ENCODE results near the gene AMH. TPM values are rescaled to one million over a fixed set of nuclear protein-coding genes. Genes with fewer than 3 reads are reported as not detected.
A peak's percentile ranks its signal among the peaks of the same experiment; 100 is the strongest.

The AMH gene
- total RNA-seq, 1 donor from 2014 or later, result not detected

DNA sequence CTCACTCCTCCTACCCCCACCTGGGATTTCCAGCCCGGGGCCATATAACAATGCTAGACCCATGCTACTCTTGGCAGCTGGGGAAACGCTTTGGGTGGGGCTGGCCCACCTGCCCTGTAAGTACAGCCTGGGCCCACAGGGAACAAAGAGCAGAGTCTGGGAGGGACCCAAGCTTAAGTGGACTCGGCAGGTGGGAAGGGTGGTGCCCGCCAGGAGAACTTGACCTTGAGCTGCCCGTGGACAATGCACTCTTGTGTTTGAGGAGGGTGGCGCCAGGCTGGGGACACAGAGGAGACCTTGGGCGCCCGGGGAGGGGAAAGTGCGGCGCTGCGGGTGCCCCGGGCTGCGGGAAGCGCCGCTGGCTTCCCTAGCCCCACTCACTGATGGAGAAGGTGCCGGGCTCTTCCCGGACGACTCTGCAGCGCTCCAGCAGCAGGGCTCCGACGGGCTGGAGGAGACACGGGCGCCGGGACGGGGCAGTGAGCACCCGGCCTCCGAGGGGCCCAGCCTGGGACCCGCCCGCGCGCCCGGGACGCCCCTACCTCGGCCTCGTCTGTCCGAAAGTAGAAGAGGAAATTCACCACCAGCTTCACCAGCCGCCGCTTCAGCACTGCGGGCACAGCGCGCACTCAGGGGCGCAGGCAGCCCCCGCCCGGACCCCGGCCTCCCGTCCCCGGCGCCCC, 13.6 kb upstream of the AMH start:
- no peak for DNase-seq

DNA sequence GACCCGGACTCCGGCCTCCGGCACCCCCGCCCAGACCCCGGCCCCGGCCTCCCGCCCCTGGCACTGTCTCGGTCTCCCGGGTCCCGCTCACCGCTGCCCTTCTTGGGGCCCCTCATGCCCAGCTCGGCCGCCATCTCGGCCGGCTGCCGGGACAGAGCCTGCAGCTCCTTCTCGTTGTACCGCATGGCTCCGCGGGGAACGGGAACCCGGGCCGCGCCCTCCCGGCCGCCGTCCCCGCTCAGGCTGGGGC, 13.1 kb upstream of the AMH start:
- no peak for DNase-seq

DNA sequence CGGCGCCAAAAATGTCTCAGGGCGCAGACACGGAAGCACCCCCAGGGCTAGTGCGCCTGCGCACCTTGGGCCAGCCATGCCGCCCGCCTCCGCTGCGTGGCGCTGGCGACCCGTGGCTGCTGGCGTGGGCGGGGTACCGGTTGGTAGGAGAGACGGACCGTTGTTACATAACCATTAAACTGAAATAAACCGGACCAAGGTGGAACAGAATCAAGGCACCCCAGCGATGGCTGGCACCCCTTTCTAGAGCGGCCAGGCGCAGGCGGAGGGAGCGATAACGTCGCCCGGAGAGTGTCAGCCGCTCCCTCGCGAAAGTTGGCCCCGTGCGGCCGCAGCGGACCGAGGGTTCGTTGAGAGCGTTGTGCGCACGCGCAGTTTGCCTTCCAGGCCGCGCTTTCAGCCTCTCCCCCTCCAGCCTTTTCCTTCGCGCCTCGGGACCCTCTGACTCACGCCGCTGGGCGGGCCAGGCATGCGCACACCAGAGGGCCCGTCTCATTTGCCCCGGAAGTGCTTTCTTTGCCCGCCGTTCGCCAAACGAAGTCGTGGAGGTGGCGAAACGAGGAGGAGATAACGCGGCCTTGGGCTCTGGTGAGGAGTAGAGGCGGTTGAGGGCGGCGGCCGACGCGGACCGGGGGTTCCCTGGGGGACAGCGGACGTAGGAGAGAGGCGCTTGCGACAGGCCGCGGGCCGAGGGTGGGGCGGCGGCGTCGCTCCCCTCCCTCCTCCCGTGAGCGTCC, 12.6 kb upstream of the AMH start, which contains the start of the genes PLEKHJ1 and SF3A2:
TSS of gene PLEKHJ1 (minus strand) at position 16 of the 737 bp plus-strand sequence. CDS start 81 bp downstream, outside the sequence.
TSS of gene SF3A2 (plus strand) at position 511 of the 737 bp plus-strand sequence. CDS start 6,595 bp downstream, outside the sequence.
- DNase-seq, result peak; percentile 98

DNA sequence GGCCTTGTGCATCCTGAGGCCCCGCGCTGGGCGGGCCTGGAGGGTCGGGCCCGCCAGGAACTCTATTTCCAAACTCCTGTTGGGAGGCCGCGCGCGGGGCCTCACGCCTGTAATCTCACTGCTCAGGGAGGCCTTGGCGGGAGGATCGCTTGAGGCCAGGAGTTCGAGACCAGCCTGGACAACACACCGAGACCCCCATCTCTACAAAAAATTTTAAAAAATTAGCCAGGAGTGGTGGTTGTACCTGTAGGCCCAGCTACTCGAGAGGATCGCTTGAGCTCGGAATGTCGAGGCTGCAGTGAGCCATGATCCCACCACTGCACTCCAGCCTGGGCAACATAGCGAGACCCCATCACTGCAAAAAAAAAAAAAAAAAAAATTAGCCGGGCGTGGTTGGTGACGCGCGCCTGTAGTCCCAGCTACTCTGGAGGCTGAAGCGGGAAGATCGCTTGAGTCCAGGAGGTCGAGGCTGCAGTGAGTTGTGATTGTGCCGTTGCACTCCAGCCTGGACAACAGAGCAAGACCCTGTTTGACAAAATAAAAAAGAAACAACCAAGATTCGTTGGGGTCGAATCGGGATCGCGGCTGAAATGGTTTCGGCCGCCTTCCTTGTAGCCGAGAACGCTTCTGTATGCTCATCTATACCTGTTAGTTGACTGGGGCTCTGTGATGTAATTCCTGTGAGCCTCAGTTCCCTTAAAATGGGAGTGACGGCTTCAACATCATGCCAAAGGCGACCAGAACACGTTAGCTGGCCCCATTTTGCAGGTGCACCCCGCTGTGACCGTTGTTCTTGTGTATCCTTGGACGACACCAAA, 11.9 kb upstream of the AMH start:
- DNase-seq, result peak; percentile 60

DNA sequence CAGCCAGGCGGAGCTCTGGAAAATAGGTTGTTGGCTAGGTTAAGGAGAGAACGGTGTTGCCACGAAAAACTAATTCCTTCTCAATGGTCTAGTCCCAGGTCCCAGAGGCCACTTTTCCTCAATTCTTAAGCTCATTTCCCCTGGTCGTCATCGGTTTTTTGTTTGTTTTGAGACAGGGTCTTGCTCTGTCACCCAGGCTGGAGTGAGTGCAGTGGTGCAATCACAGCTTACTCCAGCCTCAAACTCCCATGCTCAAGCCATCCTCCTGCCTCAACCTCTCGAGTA, 11.3 kb upstream of the AMH start:
- DNase-seq, result no peak

DNA sequence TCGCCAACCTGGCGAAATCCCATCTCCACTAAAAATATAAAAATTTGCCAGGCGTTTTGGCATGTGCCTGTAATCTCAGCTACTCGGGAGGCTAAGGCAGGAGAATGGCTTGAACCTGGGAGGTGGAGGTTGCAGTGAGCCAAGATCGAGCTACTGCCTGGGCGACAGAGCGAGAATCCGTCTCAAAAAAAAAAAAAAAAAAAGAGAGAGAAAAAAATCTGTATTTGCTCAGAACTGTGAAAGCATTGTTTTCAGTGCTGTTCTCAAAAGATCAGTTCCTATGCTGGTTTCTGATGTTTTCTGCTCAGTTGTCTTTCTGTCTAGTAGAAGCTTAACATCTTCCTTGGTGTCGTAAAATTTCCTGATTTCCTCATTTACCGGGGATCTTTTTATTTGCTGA, 9.9 kb upstream of the AMH start:
- no peak for DNase-seq

DNA sequence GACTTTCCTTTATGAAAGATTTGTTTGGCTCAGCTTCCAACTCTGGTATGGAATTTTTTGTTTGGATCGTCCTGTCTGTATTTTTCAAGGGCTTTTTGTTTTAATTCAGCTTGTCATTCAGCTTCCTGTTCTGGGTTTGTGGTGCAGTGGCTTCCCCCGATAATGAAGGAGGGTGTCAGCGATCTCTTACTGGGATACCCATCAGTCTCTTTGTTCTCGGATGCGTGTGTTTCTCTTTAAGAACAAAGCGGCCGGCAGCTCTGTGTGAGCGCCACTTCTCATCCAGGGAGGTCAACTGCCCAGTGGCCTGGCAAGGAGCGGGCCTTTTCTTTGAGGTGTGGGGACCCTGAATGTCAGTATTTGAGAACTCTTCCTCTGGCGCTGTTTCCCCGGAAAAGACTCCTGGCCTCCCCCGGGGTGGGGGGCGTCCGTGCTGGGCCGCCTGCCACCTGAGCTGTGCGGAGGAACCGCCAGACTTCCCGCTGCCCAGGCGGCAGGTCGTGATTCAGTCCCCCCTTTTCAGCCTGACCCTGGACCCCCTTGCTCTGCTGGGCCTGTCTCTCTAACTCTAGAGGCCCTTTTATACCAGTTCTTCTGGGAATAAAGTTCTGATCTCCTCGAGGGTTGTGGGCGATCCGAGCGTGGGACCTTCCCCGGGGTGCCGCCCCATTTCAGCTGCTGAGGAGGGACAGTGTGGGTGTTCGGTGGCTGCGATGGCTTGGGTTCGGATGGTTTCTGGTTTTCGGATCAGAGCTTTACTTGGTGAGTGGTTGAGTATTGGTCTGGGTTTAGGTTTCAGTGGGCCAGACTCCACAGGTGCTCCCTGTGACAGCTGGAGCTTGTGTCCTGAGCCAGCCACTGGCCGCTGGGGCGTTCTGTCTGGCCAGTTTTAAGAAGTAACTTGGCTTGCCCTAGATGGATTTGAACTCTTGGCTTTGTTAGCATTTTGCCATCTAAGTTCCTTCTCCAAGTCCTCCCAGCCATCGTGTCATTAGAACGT, 9.1 kb upstream of the AMH start:
- DNase-seq, result no peak

DNA sequence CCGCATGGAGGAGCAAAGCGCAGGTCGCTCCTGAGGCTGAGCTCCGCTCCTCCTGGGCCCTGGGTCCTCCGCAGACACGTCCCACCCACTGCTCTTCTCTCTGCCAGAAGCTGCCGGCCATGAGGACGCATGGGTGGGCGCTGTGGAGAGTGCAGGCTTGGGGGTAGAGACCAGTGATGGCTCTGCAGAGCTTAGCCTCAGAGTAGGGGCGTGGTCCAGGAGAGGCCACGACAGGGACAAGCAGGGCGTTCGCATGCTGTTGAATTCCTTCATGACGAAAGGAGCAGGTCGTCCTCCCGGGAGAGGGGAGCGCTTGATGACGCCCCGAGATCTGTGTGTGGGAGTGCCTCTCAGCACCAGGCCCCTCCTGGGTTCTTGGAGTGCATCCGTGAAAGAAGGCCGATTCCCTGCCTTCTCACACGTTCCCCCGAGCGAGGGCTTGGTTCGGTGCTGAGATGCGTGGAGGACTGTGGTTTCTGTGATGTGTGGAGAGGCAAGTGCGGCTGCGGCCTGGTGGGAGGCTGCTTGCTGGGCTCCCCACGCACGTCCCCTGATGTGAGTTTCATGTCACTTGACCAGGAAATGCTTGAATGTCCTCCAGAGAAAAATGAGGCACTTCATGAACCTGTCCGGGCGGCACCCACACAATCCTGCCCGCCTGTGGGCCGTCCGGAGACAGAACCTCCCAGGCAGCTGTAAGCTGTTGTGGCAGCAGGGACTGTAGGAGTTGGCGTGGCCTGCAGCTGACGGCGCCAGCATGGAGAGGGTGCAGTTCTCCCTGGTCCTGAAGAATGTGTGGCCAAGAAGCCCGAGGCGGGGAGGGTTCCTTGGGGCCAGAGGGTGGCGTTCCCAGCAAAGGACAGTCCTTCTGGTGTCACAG, 8.0 kb upstream of the AMH start:
- no peak for DNase-seq

DNA sequence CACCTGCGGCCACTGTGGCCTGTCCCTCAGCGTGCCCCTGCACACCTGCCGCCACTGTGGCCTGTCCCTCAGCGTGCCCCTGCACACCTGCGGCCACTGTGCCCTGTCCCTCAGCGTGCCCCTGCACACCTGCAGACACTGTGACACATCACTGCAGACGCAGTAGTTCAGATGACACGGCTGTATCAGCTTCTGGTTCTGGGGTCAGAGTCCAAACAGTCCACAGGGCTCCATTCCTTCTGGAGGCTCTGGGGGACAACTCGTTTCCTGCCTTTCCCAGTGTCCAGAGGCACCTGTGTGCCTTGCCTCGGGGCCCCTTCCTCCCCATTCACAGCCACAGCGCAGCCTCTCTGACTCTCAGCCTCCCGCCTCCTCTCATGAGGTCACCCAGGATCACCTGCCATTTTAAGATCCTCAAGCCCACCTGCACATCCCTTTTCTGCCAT, 7.0 kb upstream of the AMH start:
- no peak for DNase-seq

DNA sequence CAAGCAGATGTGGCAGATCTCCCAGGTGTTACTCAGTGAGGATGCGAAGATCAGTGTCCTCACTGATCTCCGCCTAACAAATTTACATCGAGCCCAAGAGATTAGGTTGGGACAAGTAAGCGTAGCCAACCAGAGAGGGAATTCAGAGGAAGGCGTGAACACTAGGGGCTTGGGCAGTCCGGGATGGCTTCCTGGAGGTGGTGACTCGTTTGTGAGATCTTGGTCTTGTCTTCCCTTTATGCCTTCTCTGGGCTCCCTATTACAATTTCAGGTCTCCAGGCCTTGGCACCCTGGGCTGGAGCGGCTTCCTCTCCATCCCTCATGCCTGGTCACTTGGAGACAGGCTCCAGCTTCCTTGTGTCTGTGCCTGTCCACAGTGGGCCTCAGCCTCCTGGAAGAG, 6.3 kb upstream of the AMH start:
- DNase-seq, result no peak

DNA sequence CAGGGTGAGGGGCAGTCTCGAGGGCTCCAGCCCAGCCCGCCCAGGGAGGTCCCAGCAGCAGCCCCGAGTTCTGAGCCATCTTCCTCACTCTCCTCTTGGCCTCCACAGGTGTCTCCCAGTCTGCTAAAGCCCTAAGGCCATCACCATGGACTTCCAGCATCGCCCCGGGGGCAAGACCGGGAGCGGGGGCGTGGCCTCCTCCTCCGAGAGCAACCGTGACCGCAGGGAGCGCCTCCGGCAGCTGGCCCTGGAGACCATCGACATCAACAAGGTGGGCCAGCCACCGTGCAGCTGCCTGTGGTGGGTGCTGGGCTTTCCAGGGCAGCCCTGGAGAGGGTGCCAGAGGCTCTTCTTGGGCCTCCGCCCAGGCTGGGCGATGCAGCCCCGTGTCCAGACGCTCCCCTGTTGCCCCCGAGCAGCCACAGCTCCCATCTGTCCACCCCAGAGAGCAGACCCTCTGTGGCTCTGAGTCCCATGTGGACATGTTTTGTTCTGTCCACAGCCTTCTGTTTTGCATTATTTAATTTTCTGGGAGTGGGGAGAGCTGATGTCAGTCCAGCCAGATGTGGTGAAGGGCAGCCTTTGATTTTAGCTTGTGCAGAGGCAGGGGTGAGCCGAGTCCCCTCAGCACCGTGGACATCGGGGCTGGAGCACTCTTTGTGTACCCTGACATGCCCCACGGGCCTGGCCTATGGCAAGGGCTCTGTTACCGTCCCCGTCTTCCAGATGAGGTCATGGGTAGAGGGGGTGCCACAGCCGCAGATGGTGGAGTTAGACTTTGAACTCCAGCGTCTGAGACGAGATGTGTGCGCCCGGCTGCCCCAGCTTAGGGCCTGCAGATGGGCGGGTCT, 5.6 kb upstream of the AMH start:
- DNase-seq, result no peak

DNA sequence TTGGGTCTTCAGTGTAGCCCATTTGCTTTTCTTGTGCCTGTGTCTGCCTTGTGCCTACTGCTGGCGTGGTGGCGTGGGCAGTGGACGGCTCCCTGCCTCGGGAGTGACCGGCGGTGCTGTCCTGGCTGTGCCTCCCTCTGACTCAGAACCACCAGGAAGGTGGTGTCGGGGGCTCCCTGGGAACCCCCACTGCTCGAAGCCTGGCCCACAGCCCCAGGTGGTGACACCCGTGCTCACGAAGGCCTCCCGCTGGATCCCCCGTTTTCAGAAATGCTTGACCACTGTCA, 5.1 kb upstream of the AMH start:
- no peak for DNase-seq

DNA sequence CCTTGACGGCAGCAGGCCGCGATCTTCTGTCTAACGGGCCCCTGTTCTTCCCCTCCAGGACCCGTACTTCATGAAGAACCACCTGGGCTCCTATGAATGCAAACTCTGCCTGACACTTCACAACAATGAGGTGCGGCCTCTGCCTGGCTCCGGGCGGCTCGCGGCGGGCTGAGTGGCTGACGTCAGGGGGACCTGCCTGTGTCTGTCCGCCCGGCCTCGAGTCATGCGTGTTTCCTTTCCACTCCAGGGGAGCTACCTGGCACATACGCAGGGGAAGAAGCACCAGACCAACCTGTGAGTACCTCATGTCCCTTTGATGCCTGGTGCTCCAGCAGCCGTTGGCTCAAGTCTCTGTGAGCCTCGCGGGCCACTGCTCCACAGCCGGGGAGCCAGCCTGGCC, 4.6 kb upstream of the AMH start:
- no peak for DNase-seq

DNA sequence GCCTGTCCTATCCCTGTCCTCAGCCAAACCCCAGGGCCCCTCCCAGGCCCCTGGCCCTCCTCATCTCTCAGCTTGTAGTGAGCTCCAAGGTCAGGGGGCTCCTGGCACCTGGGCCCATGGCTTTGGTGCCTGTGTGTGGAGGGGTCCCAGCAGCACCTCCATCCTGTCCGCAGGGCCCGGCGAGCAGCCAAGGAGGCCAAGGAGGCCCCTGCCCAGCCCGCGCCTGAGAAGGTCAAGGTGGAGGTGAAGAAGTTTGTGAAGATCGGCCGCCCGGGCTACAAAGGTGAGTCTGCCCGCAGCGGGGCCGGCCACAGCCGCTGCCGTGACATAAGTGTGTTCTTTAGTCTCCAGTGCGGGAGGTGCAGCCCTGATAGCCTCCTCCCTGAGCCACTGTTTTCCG, 3.9 kb upstream of the AMH start:
- no peak for DNase-seq

DNA sequence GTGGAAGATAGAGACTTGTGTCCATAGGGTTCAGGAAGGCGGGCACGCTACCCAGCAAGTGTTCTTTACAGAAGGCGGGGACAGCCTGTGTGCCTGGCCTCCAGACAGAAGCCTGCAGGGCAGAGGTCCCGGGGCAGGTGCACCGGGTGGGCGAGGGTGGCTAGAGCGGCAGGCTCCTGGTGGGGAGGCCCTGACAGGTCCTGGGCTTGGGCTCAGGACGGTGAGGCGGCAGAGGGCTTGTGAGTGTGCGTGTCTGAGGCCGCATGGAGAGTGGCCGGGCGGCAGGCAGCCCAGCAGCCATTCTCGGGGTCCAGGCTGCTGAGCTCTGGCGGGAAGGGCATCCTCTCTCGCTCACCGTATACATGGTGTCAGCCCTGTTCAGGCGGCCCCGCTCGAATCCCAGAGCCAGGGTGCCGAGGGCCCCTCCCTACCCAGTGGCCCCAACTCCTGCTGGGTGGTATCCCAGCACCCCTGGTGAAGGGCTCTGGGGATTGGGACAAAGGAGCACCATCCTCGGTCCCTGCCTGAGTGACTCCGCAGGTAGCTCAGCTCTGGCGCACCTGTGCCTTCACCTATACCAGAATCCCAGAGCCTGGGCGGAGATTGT, 3.0 kb upstream of the AMH start:
- no peak for DNase-seq

DNA sequence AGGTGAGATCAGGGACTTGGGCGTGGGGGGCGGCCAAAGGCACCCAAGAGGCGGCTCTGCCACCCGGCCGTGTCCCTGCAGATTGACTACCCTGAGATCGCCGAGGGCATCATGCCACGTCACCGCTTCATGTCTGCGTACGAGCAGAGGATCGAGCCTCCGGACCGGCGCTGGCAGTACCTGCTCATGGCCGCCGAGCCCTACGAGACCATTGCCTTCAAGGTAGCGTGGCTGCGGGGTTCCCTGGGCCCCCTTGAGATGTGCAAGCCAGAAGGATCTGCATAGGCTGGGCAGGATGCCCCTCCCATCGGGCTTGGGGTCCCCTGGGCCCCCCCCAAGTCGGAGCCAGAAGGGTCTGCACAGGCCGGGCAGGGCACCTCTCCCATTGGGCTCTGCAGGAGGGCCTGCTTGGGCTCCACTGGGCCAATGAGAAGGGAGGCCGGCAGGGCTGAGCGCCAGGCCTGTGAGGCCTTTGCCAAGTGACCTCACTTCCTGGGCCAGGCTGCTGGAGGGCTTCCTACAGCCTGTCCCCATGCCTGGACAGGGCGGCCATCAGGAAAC, 2.2 kb upstream of the AMH start:
- no peak for DNase-seq

DNA sequence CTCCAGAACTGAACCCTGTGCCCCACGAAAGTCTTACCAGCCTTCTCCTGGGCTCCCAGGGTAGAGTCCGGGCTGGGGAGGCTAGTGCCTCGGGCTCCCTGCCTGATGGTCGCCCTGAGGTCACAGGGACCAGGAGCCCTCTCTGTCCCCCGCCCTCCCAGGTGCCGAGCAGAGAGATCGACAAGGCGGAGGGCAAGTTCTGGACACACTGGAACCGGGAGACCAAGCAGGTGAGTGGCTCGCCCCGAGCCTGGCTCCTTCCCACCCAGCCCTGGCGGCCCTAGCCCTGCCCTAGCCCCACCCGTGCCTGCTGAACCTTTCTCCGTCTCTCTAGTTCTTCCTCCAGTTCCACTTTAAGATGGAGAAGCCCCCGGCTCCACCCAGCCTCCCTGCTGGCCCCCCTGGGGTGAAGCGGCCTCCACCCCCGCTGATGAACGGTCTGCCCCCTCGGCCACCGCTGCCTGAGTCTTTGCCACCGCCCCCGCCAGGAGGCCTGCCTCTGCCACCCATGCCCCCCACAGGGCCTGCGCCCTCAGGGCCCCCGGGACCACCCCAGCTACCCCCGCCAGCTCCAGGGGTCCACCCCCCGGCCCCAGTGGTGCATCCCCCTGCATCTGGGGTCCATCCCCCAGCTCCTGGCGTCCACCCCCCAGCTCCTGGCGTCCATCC, 1.6 kb upstream of the AMH start:
- DNase-seq, result no peak

DNA sequence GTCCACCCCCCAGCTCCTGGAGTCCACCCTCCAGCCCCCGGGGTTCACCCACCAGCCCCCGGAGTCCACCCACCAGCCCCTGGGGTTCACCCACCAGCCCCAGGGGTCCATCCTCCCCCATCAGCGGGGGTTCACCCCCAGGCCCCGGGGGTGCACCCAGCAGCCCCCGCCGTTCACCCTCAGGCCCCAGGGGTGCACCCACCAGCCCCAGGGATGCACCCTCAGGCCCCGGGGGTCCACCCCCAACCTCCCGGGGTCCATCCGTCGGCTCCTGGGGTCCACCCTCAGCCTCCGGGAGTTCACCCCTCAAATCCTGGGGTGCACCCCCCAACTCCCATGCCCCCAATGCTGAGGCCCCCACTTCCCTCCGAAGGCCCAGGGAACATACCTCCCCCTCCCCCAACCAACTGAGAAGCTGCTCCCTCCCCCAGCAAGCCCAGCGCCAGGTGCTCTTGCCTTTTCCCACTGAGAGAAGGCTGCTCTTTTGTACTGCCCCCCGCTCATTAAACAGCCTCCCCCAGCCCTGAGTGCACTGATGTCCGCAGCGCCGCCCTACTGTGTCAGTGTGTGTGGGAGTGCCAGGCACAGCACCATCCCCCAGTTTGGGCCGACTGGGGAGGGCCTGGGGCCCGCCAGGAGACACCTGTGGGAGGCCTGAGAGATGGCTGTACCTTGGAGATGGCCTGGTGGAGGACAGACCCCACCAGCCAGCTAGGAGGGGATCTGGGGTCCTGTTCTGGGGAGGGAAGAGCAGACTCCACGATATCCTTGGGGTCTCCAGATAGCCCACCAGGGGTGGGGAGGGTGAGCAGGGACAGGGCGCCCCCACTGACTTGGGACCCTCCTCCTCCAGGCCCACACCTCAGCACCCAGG, 750 bp upstream of the AMH start:
- DNase-seq, result no peak
